PFSK-1 (cell line): Measurements from ENCODE around the gene GDF3.

ENCODE experiments used
- POLR2AphosphoS5 ChIP-seq: IDR thresholded peaks from 2 replicates; pipeline ENCODE4 v1.6.1; 2012; ENCODE audit warnings: low read depth, mild to moderate bottlenecking, control low read depth, low read length, moderate library complexity
- TF ChIP-seq, protein P1 (sequence below), 2 experiments: IDR thresholded peaks; 2 replicates each; pipeline versions ENCODE4 v1.6.1 to v1.8.0; 2011 to 2012; ENCODE audit warnings: low read depth in 2 of 2, low read length in 2 of 2, control low read depth in 1 of 2, inconsistent platforms in 1 of 2, mild to moderate bottlenecking in 1 of 2, moderate library complexity in 1 of 2; ENCODE audit not compliant: insufficient read depth in 1 of 2

DNA sequence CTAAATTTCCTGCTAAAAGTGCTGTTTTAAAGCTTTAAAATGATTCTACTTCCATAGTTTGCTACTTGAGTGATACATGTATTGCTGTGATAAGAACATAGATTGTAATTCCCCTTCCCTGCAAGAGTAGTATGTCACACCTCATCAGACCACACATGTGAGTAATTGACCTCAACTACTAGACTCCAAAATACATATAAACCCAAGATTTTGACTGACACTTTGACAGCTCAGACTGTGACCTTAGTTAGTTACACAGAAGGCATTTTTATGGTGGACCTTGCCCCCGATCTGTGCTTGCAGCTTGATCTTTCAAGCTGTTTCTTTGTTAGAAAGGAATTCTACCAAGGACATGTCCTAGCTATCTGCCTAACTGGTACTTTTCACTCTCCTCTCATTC is 48.5 kb downstream of the GDF3 start:
- no peak for TF ChIP-seq POLR2AphosphoS5
- TF ChIP-seq, protein P1, sequence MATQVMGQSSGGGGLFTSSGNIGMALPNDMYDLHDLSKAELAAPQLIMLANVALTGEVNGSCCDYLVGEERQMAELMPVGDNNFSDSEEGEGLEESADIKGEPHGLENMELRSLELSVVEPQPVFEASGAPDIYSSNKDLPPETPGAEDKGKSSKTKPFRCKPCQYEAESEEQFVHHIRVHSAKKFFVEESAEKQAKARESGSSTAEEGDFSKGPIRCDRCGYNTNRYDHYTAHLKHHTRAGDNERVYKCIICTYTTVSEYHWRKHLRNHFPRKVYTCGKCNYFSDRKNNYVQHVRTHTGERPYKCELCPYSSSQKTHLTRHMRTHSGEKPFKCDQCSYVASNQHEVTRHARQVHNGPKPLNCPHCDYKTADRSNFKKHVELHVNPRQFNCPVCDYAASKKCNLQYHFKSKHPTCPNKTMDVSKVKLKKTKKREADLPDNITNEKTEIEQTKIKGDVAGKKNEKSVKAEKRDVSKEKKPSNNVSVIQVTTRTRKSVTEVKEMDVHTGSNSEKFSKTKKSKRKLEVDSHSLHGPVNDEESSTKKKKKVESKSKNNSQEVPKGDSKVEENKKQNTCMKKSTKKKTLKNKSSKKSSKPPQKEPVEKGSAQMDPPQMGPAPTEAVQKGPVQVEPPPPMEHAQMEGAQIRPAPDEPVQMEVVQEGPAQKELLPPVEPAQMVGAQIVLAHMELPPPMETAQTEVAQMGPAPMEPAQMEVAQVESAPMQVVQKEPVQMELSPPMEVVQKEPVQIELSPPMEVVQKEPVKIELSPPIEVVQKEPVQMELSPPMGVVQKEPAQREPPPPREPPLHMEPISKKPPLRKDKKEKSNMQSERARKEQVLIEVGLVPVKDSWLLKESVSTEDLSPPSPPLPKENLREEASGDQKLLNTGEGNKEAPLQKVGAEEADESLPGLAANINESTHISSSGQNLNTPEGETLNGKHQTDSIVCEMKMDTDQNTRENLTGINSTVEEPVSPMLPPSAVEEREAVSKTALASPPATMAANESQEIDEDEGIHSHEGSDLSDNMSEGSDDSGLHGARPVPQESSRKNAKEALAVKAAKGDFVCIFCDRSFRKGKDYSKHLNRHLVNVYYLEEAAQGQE (IDR thresholded peaks at IDR 0.05; ENCODE audit: insufficient read depth in 1 of 2, low read depth in 2 of 2, low read length in 2 of 2) = no peak
